ENCODE measurements around the gene ZNF407. TPM values are rescaled to one million over a fixed set of nuclear protein-coding genes. Genes with fewer than 3 reads are reported as not detected.

The ZNF407 gene
- total RNA-seq, 2 experiments from 2014 or later, result 12.3 to 12.6 TPM

GRCh38 chr18:75054611-75055010 lies 456.9 kb downstream of the ZNF407 start:
- ChIA-PET POLR2A (no interaction called here), CTCF (no interaction called here)

DNA sequence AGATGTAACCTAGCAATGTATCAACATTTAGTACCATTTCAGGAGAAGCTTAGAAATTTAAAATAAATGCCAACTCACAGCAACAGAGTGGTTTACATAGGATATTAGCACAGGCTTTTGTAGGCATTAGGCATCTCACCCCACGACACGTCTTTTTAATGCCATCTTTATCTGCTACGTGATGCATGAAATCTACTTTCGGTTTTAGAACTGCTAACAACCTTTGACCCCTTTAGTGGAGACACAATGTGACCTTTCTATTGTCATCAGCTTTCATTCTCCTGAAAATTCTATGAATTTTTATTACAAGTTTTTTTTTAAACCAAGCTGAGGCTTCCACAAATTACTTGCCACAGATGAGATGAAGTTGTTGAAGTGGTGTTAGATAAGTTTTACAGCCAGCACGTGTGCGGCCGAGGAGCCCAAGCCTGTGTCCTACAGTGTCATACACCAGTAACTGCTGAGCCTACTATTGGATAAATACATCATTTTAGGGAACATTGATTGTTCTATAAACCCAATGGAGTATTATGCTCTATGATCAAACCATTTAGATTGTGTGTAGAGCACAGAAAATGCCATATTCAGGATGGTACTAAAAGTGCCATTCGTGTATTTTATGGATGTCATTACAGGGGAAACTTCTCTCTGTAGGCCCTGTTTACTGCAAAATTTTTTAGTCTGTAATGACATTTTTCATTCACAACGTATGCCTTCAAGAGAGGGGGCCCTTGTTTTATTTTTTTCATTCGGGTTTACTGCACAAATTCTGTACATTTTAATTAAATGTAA lies 459.7 kb downstream of the ZNF407 start:
- ChIA-PET POLR2A (no interaction called here), CTCF (no interaction called here)

GRCh38 chr18:75060185-75060584 lies 462.5 kb downstream of the ZNF407 start:
- ChIA-PET CTCF (no interaction called here), POLR2A (interaction anchor here (0.6 kb wide), 1 partner anchor 226 kb away, joined by 3 read pairs; no protein-coding TSS in a partner anchor)

DNA sequence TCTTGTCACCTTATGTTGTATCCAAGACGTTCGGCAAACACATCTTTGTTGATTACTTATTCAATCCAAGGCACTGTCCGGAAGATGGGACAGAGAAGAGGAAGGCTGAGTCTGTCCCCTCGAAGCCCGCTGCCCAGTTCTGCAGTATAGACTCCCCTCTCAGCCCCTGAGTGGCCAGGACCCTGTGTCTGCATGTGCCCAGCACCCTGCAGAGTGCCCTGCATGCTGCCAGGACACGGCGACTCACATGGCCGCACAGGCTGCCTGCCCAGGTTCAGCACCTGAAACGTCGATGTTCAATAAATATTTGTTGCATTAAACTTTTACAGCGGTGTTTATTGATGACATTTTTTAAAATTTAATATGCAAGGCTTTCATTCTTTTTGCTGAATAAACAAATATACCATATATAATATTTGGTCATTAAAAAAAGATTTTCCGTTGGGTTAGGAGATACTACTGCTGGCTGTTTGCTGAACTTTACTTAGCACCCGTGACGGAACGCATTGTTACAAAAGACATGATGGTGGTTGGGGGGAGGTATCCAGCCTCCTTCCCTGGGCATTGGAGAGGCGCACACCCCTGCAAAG lies 464.7 kb downstream of the ZNF407 start:
- POLR2A ChIA-PET, result no interaction called here
- CTCF ChIA-PET, result no interaction called here

DNA sequence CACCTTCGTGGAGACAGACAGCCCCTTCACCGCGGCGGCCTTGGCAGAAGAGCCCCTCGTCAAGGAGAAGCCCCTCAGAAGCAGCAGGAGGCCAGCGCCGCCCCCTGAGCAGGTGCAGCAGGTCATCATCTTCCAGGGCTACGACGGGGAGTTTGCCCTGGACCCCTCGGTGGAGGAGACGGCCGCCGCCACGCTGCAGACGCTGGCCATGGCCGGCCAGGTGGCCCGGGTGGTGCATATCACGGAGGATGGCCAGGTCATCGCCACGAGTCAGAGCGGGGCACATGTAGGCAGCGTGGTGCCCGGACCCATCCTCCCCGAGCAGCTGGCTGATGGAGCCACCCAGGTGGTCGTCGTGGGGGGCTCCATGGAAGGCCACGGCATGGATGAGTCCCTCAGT lies 465.5 kb downstream of the ZNF407 start:
- CTCF ChIA-PET, result no interaction called here
- POLR2A ChIA-PET, result no interaction called here

GRCh38 chr18:75063615-75064512 lies 466.2 kb downstream of the ZNF407 start:
- ChIA-PET POLR2A (no interaction called here), CTCF (no interaction called here)

DNA sequence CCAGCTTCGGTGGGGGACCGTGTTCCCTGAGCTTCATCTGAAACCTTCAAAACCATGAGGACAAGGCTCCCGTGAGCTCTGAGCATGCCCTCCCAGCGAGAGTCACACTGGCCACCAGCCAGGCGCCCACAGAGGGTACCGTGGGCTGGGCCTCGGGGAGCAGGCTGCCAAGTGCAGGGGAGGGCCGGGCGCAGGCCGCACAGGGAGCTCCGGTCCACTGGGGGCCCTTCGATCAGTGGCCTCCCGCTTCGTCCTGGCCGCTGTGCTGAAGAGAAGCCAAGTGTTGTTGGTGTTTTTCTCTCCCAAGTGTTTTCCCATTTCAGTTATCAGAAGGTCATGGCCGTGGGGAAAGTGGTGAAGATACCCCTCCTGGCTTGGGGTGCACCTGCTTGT lies 466.8 kb downstream of the ZNF407 start:
- ChIA-PET POLR2A (no interaction called here), CTCF (no interaction called here)

- ChIA-PET CTCF (interaction anchor here (0.7 kb wide), 2 partner anchors 41 to 275 kb away, joined by 4 read pairs; no protein-coding TSS in a partner anchor), POLR2A (no interaction called here)
Observed at GRCh38 chr18:75065251-75066000, 467.8 kb downstream of the ZNF407 start.

DNA sequence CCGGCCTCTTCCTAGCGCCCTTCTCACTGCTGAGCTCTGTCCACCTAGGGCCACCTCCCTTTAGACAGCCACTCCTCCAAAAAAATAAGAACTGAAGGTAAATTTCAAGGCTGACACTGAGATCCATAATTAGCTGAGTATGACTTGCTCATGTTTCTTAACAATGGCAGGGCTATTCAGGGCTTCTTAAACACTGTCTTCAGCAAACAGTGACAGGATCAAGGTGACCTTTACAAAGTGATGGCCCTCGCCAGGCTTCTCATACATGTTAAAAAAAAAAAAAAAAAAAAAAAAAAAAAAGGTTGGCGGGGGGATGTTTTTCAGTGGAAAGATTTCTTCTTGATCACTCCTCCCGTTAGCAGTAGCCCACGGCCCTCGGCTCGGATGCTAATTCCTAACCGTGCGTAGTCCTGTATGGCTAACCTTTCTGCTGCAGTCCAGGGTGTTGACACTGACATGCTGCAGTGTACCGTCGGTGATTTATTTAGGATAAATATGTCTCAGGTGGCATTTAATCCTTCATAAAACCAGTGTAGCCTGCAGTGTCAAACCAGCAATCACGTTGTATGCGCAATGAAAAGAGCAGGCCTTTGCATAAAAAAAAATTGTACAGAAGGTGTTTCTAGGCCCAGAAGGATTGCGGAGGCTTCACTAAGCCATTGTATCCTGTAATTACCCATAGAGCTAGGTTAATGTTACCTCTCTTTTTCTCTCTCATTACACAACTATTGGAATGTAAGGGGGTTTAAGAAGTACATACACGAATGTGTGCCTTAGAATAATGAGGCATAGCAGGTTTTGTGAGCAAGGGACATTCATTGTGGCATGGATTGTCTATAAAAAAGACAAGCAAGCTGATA lies 468.6 kb downstream of the ZNF407 start:
- ChIA-PET POLR2A (no interaction called here), CTCF (interaction anchor here (0.7 kb wide), 2 partner anchors 41 to 276 kb away, joined by 4 read pairs; no protein-coding TSS in a partner anchor)

GRCh38 chr18:75066936-75067335 lies 469.3 kb downstream of the ZNF407 start:
- ChIA-PET POLR2A (no interaction called here), CTCF (no interaction called here)

DNA sequence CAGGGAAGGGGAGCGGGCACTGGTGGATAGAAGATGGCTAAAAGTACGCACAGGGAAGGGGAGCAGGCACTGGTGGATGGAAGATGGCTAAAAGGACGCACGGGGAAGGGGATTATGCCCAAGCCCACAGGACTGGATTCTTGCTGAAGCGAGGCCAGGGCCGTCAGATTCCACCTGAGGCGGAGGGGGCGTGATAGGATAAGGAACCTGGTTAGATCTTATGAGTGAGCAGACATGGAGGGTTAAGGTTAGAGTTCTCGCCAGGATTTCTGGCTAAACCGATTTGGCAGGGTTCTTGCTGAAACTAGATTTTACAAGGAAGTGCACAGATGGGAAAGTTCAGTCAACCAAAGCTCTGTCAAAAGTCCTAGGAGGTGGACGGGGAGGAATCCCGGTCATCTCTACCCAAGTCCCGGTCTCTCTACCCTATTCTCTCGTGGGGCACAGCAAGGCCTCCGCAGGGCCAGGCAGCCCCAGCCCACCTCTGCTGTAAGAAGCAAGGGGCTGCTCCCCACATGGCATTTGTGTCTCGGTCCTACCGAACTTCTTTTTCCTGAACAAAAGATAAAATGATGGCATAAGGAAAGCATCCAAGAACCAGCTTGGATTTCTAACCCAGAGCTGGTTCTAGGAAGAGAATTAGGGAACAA lies 470.5 kb downstream of the ZNF407 start:
- ChIA-PET POLR2A (no interaction called here), CTCF (no interaction called here)

DNA sequence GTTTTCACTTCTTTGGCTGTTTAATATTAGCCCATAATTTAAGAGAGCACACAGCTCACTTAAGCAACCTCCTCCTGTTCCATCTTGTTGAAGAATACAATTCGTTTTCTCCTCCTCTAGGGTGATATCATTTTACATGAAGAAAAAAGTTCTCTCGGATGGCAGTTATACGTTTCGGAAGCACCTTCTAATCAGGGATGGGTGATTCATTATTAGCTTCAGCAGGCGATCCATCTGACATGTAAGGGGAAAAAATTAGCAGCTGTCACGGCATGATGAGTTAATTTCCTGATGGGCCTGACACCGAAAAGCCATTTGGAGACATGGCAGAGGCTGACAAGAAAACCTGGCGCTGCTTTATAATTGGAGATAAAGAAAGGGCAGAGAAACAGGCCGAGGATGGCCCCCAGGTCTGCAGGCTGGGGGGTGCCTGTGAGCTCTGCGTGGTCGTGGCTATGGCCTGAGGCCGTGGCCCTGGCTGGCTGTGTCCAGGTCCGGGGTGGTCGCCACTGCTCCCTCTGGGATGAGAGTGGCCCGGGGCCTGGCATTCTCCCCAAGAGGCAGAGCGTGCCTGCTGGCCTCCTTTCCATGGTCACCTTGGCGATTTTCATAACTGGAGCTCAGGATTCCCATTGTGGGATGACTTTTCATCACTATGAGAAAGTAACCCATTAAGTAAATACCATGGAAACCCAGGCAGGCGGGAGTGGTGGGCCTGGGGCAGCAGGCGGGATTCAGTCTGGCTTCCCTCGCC lies 471.2 kb downstream of the ZNF407 start:
- ChIA-PET CTCF (no interaction called here), POLR2A (no interaction called here)

GRCh38 chr18:75070235-75070624 lies 472.6 kb downstream of the ZNF407 start:
- CTCF ChIA-PET, result no interaction called here
- POLR2A ChIA-PET, result interaction anchor here (1.4 kb wide), 1 partner anchor 80 kb away, joined by 4 read pairs; no protein-coding TSS in a partner anchor

DNA sequence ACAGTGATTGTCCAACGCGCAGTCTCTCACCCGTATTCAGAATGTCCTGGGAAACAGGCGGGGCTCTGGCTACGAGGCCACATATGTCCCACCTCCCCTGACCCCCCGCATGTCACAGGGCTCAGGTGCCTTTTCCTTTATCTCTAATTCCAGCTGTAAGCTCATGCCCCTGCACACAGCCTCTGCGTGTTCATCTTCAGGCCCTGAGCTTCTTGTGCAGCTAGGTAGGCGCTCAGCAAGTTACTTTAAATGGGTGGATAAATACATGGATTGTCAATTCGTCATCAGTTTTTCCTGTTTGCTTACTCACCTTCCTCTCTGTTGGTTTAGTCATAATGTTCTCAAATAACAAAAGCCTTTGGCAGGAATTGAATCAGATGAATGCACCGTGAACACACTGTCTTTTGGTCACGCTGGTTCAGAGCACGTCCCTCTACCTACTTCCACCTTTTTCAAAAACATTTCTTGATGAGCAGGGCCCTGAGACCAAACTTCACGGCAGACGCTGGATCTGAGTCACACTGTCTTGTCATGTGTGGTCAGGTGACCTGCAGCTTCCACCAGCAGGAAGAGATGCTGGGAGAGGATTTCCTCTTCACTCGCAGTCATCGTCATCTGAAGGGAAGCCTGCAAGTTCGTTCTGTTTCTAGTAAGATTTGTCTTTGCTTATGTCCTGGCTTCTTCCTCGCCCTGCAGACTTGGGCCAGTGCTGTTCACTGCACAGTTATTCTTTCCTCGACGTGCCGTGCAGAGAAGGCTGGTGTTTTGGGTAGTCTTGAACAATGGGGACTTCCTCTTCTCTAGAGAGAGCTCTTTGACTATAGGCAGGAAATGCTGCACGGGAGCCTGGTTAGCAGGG lies 473.2 kb downstream of the ZNF407 start:
- POLR2A ChIA-PET, result interaction anchor here (1.4 kb wide), 1 partner anchor 81 kb away, joined by 4 read pairs; no protein-coding TSS in a partner anchor
- CTCF ChIA-PET, result no interaction called here

DNA sequence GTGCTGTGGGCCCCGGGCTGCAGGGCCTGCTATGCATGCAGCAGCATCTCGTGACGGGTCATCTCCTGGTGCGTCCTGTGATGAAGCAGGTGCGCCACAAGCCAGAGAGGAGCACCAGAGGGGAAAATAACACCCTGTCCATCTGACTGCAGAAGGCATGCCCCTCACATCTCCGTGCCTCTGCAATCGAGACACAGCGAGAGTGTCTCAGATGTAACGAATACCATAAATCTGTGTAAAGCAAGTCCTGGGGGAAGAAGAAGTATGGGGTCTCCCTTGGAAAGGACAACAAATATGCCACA lies 473.8 kb downstream of the ZNF407 start:
- ChIA-PET CTCF (no interaction called here), POLR2A (no interaction called here)

GRCh38 chr18:75071866-75072671 lies 474.4 kb downstream of the ZNF407 start:
- CTCF ChIA-PET, result no interaction called here
- POLR2A ChIA-PET, result no interaction called here

Data from activated CD8-positive, alpha-beta memory T cell treated with anti-CD3 and anti-CD28 coated beads for 36 hours (primary cell).